ENCODE data around the gene RPL23. TPM values are rescaled to one million over a fixed set of nuclear protein-coding genes. Genes with fewer than 3 reads are reported as not detected.
A peak's percentile ranks its signal among the peaks of the same experiment; 100 is the strongest.

RPL23 gene
- total RNA-seq, 1 experiment from 2014 or later, result 1,631 TPM

GRCh38 chr17:38864636-38865398 lies 11.3 kb upstream of the RPL23 start:
- no peaks in the 10 kb centered on the region; the same call in 1 of the 2 replicates for H3K79me2 ChIP-seq (ENCODE audit: insufficient read depth, low read length)
- TF ChIP-seq, protein P1, sequence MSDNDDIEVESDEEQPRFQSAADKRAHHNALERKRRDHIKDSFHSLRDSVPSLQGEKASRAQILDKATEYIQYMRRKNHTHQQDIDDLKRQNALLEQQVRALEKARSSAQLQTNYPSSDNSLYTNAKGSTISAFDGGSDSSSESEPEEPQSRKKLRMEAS (IDR thresholded peaks at IDR 0.05), result no peak
- TF ChIP-seq RAD21 (IDR thresholded peaks at IDR 0.05; ENCODE audit: low read depth) (peak; percentile 62), TCF7L2 (IDR thresholded peaks at IDR 0.05; ENCODE audit: borderline replicate concordance, extremely low read depth, insufficient read depth, insufficient read length) (no peak), YY1 (IDR thresholded peaks at IDR 0.05; ENCODE audit: extremely low read depth, insufficient replicate concordance, low read depth, low read length) (no peak), REST (IDR thresholded peaks at IDR 0.05; ENCODE audit: low read depth) (no peak), CBX3 (IDR thresholded peaks at IDR 0.05; ENCODE audit: low read depth) (peak; percentile 44; the same call in 1 of the 2 replicates), CTCF (IDR thresholded peaks at IDR 0.05 in 2 of 3, conservative IDR thresholded peaks at IDR 0.05 in 1 of 3; ENCODE audit: borderline replicate concordance in 1 of 3, insufficient read depth in 1 of 3, low read depth in 2 of 3, low read length in 2 of 3) (peak; percentile 25 to 56 (median 47); a peak in 5 of 6 replicates)
- no peak overlapping the region for H3K9ac ChIP-seq (ENCODE audit: low read length)
- H3K4me3 ChIP-seq (replicated peaks in 1 of 2; ENCODE audit: low read depth in 1 of 2, low read length in 2 of 2), result no peak overlapping the region
- peak overlapping the region; percentile 46 for H2AFZ ChIP-seq (ENCODE audit: low read depth, low read length, poor library complexity, severe bottlenecking)
- POLR2A ChIA-PET, result interaction anchor here (1.2 to 4.6 kb wide), 2 partner anchors 12 to 113 kb away, joined by 6 to 55 read pairs; partner anchors contain the start of genes PSMB3 and RPL23
- no peaks in the 10 kb centered on the region for H4K20me1 ChIP-seq (ENCODE audit: insufficient read depth)
- no peak for ATAC-seq
- intact Hi-C loops (cut with micrococcal nuclease), result loop anchor here (5.0 kb wide), 1 partner anchor 113 kb away; the partner anchor contains the start of gene PSMB3
- peaks cover 50 to 82% of the 10 kb centered on the region in 2 experiments for H3K4me1 ChIP-seq (ENCODE audit: control insufficient read depth in 1 of 2, insufficient read depth in 2 of 2, low read length in 2 of 2)
- H3K9me2 ChIP-seq (ENCODE audit: insufficient read depth), result no peaks in the 10 kb centered on the region
- no peaks in the 10 kb centered on the region for H3K27me3 ChIP-seq (ENCODE audit: insufficient read depth, low read length)
- CTCF ChIA-PET, result interaction anchor here (0.7 to 1.2 kb wide), 2 partner anchors 42 to 188 kb away, joined by 3 read pairs; no protein-coding TSS in a partner anchor
- H3K27ac ChIP-seq (ENCODE audit: low read depth, low read length), result peak overlapping the region; percentile 74
- TSS peak; percentile 79 for BruUV-seq (replicated peaks)
- no peaks in the 10 kb centered on the region for H3K36me3 ChIP-seq (ENCODE audit: control insufficient read depth in 1 of 2, insufficient read depth in 2 of 2, low read length in 2 of 2)
- no peak for DNase-seq (ENCODE audit: low read depth, low spot score)
- RAD21 ChIA-PET (ENCODE audit: low non-redundant PET in 1 of 2, low total read pairs in 2 of 2, uncharacterized antibody in 2 of 2, unreplicated experiment in 2 of 2), result no interaction called here
- peak overlapping the region; percentile 70 for H3K4me2 ChIP-seq (ENCODE audit: low read length)
- H3K9me3 ChIP-seq (ENCODE audit: control insufficient read depth in 1 of 2, insufficient read depth in 1 of 2, low read depth in 1 of 2, low read length in 2 of 2), result no peaks in the 10 kb centered on the region
